K562 (cell line): ENCODE data around the gene MYO1F.

Experiments
- CBX2 ChIP-seq: fragments of 200-600 bp; sonication (generic); IDR thresholded peaks from one replicate; pipeline ENCODE4 v1.6.1; 2012; ENCODE audit warnings: mild to moderate bottlenecking, low read length, inconsistent platforms; ENCODE audit not compliant: insufficient read depth, poor library complexity, severe bottlenecking
- EP300 ChIP-seq: IDR thresholded peaks from 2 replicates; pipeline ENCODE4 v1.6.1; 2012; ENCODE audit warnings: low read length, improper control_type of control experiment
- ETV5 ChIP-seq: sonication (generic); formaldehyde crosslinking; IDR thresholded peaks from 2 replicates; pipeline ENCODE4 v1.4.0; 2020; ENCODE audit warnings: low read depth, mild to moderate bottlenecking, missing genetic modification reagents
- GTF2A2 ChIP-seq: IDR thresholded peaks from 2 replicates; pipeline ENCODE4 v1.6.1; 2016; ENCODE audit warnings: mild to moderate bottlenecking, missing genetic modification characterization, missing compliant biosample characterization
- PHF21A ChIP-seq: fragments of 450-650 bp; IDR thresholded peaks from 2 replicates; pipeline ENCODE4 v1.6.1; 2017; ENCODE audit warnings: low read depth, borderline replicate concordance
- RB1 ChIP-seq: fragments of 450-650 bp; IDR thresholded peaks from 2 replicates; pipeline ENCODE4 v1.6.1; 2017; ENCODE audit warnings: low read depth, mild to moderate bottlenecking
- ZNF766 ChIP-seq: fragments of 200-800 bp; sonication (Bioruptor generic); conservative IDR thresholded peaks from 2 replicates; pipeline ENCODE4 v1.6.1; 2016; ENCODE audit warnings: missing genetic modification characterization, missing compliant biosample characterization
- TF ChIP-seq, protein P1 (sequence below): fragments of 250-450 bp; sonication (Bioruptor Pico); IDR thresholded peaks from 2 replicates; pipeline ENCODE4 v1.8.0; 2021; ENCODE audit warnings: moderate library complexity, mild to moderate bottlenecking, inconsistent platforms
- TF ChIP-seq, protein P2 (sequence below): fragments of 450-650 bp; formaldehyde crosslinking; IDR thresholded peaks from 2 replicates; pipeline ENCODE4 v1.4.0; 2020; ENCODE audit warnings: mild to moderate bottlenecking
- TF ChIP-seq, protein P3 (sequence below): sonication (generic); formaldehyde crosslinking; IDR thresholded peaks from 2 replicates; pipeline ENCODE4 v1.8.0; 2022; ENCODE audit warnings: mild to moderate bottlenecking, missing genetic modification reagents
- TF ChIP-seq, protein P4 (sequence below), 2 experiments: IDR thresholded peaks in 1 of 2; conservative IDR thresholded peaks in 1 of 2; 2 replicates each; pipeline ENCODE4 v1.6.1; 2016; ENCODE audit warnings: low read depth in 2 of 2, mild to moderate bottlenecking in 1 of 2, missing compliant biosample characterization in 1 of 2, missing genetic modification characterization in 1 of 2, moderate library complexity in 1 of 2
- TF ChIP-seq, protein P5 (sequence below), 3 experiments: IDR thresholded peaks in 2 of 3; conservative IDR thresholded peaks in 1 of 3; 2 replicates each; pipeline ENCODE4 v1.5.1; 2011 to 2012; ENCODE audit warnings: low read length in 3 of 3, mild to moderate bottlenecking in 3 of 3, control low read depth in 2 of 3, improper control_type of control experiment in 1 of 3, inconsistent platforms in 1 of 3, low read depth in 1 of 3, mixed read lengths in 1 of 3, moderate library complexity in 1 of 3; ENCODE audit not compliant: insufficient read depth in 2 of 3
- TF ChIP-seq, protein P6 (sequence below), 2 experiments: fragments of 200-800 bp in 1 of 2; sonication (Bioruptor generic) in 1 of 2; sonication (generic) in 1 of 2; formaldehyde crosslinking in 1 of 2; IDR thresholded peaks in 1 of 2; conservative IDR thresholded peaks in 1 of 2; 2 replicates each; pipeline versions ENCODE4 v1.5.0 to v1.6.1; 2016 to 2020; ENCODE audit warnings: missing compliant biosample characterization in 1 of 2, missing genetic modification characterization in 1 of 2, missing genetic modification reagents in 1 of 2

DNA sequence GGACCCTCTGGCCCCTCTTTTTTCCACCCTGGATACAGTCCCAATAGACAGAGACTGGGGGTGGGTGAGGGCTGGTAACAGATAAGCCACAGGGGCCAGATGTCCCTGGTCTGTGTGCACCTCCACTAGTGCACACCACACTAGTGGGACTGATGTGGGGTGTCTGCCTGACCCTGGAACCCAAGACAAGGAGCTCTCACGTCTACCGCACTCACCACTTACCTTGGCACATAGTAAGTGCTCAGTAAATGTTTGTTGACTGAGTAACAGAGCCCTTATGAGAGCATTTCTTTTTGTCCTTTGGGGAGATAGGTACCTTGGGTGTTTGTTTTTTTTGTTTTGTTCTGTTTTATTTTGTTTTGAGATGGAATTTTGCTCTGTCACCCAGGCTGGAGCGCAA, 40.1 kb downstream of the MYO1F start:
- TF ChIP-seq, protein P1, sequence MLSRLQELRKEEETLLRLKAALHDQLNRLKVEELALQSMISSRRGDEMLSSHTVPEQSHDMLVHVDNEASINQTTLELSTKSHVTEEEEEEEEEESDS = no peak
- TF ChIP-seq, protein P2, sequence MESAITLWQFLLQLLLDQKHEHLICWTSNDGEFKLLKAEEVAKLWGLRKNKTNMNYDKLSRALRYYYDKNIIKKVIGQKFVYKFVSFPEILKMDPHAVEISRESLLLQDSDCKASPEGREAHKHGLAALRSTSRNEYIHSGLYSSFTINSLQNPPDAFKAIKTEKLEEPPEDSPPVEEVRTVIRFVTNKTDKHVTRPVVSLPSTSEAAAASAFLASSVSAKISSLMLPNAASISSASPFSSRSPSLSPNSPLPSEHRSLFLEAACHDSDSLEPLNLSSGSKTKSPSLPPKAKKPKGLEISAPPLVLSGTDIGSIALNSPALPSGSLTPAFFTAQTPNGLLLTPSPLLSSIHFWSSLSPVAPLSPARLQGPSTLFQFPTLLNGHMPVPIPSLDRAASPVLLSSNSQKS (CRISPR knock-in tag) = no peak
- no peak for TF ChIP-seq PHF21A
- TF ChIP-seq, protein P3, sequence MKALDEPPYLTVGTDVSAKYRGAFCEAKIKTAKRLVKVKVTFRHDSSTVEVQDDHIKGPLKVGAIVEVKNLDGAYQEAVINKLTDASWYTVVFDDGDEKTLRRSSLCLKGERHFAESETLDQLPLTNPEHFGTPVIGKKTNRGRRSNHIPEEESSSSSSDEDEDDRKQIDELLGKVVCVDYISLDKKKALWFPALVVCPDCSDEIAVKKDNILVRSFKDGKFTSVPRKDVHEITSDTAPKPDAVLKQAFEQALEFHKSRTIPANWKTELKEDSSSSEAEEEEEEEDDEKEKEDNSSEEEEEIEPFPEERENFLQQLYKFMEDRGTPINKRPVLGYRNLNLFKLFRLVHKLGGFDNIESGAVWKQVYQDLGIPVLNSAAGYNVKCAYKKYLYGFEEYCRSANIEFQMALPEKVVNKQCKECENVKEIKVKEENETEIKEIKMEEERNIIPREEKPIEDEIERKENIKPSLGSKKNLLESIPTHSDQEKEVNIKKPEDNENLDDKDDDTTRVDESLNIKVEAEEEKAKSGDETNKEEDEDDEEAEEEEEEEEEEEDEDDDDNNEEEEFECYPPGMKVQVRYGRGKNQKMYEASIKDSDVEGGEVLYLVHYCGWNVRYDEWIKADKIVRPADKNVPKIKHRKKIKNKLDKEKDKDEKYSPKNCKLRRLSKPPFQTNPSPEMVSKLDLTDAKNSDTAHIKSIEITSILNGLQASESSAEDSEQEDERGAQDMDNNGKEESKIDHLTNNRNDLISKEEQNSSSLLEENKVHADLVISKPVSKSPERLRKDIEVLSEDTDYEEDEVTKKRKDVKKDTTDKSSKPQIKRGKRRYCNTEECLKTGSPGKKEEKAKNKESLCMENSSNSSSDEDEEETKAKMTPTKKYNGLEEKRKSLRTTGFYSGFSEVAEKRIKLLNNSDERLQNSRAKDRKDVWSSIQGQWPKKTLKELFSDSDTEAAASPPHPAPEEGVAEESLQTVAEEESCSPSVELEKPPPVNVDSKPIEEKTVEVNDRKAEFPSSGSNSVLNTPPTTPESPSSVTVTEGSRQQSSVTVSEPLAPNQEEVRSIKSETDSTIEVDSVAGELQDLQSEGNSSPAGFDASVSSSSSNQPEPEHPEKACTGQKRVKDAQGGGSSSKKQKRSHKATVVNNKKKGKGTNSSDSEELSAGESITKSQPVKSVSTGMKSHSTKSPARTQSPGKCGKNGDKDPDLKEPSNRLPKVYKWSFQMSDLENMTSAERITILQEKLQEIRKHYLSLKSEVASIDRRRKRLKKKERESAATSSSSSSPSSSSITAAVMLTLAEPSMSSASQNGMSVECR (CRISPR knock-in tag) = no peak
- TF ChIP-seq, protein P4, sequence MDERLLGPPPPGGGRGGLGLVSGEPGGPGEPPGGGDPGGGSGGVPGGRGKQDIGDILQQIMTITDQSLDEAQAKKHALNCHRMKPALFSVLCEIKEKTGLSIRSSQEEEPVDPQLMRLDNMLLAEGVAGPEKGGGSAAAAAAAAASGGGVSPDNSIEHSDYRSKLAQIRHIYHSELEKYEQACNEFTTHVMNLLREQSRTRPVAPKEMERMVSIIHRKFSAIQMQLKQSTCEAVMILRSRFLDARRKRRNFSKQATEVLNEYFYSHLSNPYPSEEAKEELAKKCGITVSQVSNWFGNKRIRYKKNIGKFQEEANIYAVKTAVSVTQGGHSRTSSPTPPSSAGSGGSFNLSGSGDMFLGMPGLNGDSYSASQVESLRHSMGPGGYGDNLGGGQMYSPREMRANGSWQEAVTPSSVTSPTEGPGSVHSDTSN (CRISPR knock-in tag; IDR thresholded peaks at IDR 0.05; ENCODE audit: low read depth) = no peak
- TF ChIP-seq, protein P4 (tag; conservative IDR thresholded peaks at IDR 0.05; ENCODE audit: low read depth) = no peak
- TF ChIP-seq ZNF766 (CRISPR knock-in tag) = no peak
- no peak for TF ChIP-seq EP300
- no peak for TF ChIP-seq CBX2
- TF ChIP-seq ETV5 (CRISPR knock-in tag) = no peak
- no peak for TF ChIP-seq RB1
- TF ChIP-seq, protein P5, sequence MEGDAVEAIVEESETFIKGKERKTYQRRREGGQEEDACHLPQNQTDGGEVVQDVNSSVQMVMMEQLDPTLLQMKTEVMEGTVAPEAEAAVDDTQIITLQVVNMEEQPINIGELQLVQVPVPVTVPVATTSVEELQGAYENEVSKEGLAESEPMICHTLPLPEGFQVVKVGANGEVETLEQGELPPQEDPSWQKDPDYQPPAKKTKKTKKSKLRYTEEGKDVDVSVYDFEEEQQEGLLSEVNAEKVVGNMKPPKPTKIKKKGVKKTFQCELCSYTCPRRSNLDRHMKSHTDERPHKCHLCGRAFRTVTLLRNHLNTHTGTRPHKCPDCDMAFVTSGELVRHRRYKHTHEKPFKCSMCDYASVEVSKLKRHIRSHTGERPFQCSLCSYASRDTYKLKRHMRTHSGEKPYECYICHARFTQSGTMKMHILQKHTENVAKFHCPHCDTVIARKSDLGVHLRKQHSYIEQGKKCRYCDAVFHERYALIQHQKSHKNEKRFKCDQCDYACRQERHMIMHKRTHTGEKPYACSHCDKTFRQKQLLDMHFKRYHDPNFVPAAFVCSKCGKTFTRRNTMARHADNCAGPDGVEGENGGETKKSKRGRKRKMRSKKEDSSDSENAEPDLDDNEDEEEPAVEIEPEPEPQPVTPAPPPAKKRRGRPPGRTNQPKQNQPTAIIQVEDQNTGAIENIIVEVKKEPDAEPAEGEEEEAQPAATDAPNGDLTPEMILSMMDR (IDR thresholded peaks at IDR 0.05 in 2 of 3, conservative IDR thresholded peaks at IDR 0.05 in 1 of 3; ENCODE audit: insufficient read depth in 2 of 3, low read depth in 1 of 3, low read length in 3 of 3) = no peak
- TF ChIP-seq GTF2A2 = no peak
- TF ChIP-seq, protein P6, sequence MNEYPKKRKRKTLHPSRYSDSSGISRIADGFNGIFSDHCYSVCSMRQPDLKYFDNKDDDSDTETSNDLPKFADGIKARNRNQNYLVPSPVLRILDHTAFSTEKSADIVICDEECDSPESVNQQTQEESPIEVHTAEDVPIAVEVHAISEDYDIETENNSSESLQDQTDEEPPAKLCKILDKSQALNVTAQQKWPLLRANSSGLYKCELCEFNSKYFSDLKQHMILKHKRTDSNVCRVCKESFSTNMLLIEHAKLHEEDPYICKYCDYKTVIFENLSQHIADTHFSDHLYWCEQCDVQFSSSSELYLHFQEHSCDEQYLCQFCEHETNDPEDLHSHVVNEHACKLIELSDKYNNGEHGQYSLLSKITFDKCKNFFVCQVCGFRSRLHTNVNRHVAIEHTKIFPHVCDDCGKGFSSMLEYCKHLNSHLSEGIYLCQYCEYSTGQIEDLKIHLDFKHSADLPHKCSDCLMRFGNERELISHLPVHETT (CRISPR knock-in tag; conservative IDR thresholded peaks at IDR 0.05 in 1 of 2, IDR thresholded peaks at IDR 0.05 in 1 of 2) = no peak
